Mucosa of descending colon (tissue), 3 donors: Measurements from ENCODE around the gene MAPKAP1. TPM values are rescaled to one million over a fixed set of nuclear protein-coding genes. Genes with fewer than 3 reads are reported as not detected.
A peak's percentile ranks its signal among the peaks of the same experiment; 100 is the strongest.

ENCODE experiments used
- ATAC-seq: fragments of 200-7000 bp; cut with Tn5 transposase; one replicate; pipeline ENCODE4 v1.9.1; 2020; ENCODE audit warnings: mild to moderate bottlenecking, moderate library complexity
- DNase-seq, 3 donors: peaks; one replicate each; pipeline ENCODE4 v3.0.0-alpha.2; 2020
- H3K36me3 ChIP-seq: fragments of 200-600 bp; one replicate; pipeline ENCODE4 v1.8.0; 2021; ENCODE audit warnings: low read depth, mild to moderate bottlenecking
- H3K4me1 ChIP-seq: fragments of 200-600 bp; one replicate; pipeline ENCODE4 v1.8.0; 2021; ENCODE audit warnings: low read depth, mild to moderate bottlenecking
- H3K4me3 ChIP-seq: fragments of 200-600 bp; one replicate; pipeline ENCODE4 v1.8.0; 2021; ENCODE audit warnings: mild to moderate bottlenecking
- H3K9me3 ChIP-seq: fragments of 200-600 bp; one replicate; pipeline ENCODE4 v1.8.0; 2021; ENCODE audit warnings: mild to moderate bottlenecking
- intact Hi-C, 2 donors: fragments of 100-400 bp; cut with DNase I in 1 of 2; cut with micrococcal nuclease in 1 of 2; formaldehyde crosslinking; loops; one replicate each; pipeline versions ENCODE4 v1.11.0 to v1.11.1; 2022; cut with DNase I, micrococcal nuclease
- total RNA-seq, 3 donors: library from RNA; stranded (reverse); fragmentation: NEBNext Ultra II Directional in 2 of 3; extraction: Animal tissue kit (Norgen Biotek cat#: 25700) in 2 of 3; gene quantifications; one replicate each; pipeline versions ENCODE4 v1.2.1 to v1.2.4, GENCODE V29; 2021 to 2023
- TF ChIP-seq, protein P1 (sequence below): fragments of 200-600 bp; IDR thresholded peaks from one replicate; pipeline ENCODE4 v1.8.0; 2022; ENCODE audit warnings: antibody characterized with exemption, mild to moderate bottlenecking
- donor health status: DM: no; HTN: no; CAD: no; lungs with moderate emphysema.
- donor health status: DM: no; HTN: no; CAD: no.
- donor health status: DM: no; HTN: yes; CAD: no.

The MAPKAP1 gene
- total RNA-seq, 3 donors from 2014 or later = 73.2 to 98.4 (median 84.9) TPM

DNA sequence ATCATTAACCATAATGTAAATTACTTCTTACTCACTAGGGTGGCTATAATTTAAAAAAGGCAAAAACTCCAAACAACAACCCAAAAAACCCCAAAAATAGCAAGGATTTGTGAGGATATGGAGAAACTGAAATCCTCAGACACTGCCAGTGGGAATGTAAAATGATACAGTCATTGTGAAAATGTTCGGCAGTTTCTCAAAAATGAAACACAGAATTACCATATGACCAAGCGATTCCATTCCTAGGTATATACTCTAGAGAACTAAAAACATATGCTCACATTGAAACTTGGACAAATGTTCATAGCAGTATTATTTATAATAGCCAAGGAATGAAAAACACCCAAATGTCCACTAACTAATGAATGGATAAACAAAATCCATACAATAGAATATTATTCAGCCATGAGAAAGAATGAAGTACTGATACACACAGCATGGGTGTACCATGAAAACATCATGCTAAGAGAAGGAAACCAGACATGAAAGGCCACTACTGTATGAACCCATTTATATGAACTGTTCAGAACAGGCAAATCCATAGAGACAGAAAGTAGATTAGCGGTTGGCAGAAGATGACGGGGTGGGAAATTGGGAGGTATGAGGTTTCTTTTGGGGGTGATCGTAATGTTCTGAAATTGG is 119.1 kb downstream of the MAPKAP1 start:
- TF ChIP-seq, protein P1, sequence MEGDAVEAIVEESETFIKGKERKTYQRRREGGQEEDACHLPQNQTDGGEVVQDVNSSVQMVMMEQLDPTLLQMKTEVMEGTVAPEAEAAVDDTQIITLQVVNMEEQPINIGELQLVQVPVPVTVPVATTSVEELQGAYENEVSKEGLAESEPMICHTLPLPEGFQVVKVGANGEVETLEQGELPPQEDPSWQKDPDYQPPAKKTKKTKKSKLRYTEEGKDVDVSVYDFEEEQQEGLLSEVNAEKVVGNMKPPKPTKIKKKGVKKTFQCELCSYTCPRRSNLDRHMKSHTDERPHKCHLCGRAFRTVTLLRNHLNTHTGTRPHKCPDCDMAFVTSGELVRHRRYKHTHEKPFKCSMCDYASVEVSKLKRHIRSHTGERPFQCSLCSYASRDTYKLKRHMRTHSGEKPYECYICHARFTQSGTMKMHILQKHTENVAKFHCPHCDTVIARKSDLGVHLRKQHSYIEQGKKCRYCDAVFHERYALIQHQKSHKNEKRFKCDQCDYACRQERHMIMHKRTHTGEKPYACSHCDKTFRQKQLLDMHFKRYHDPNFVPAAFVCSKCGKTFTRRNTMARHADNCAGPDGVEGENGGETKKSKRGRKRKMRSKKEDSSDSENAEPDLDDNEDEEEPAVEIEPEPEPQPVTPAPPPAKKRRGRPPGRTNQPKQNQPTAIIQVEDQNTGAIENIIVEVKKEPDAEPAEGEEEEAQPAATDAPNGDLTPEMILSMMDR = no peak
- intact Hi-C loops = no loop called here
- H3K36me3 ChIP-seq = no peaks in the 10 kb centered on the region
- H3K4me3 ChIP-seq = no peak overlapping the region
- peaks cover 6% of the 10 kb centered on the region for H3K4me1 ChIP-seq
- no peak for ATAC-seq
- no peaks in the 10 kb centered on the region for H3K9me3 ChIP-seq
- no peak for DNase-seq

DNA sequence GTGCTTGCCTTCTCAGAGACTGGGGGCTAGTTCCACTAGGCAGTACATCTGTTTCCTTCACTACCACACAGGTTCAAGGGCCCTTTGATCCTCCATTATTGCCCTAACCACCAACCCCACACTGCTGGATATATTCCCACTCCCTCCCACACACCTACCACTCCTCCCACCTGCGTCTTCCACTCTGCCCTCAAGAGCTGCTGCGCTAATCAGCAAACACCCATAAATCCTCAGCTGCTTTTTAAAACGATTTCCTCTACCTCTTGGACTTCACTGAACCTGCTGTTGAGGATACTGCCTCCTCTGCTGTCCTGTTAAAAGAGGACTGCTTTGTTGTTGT is 120.9 kb downstream of the MAPKAP1 start:
- Histone ChIP-seq H3K4me3 (no peak overlapping the region), H3K9me3 (no peaks in the 10 kb centered on the region), H3K4me1 (peaks cover 7% of the 10 kb centered on the region), H3K36me3 (no peaks in the 10 kb centered on the region)
- peak; percentile 92 for ATAC-seq
- TF ChIP-seq, protein P1 = no peak
- intact Hi-C loops = no loop called here
- DNase-seq = peak in 2 of 3 donors; percentile 34 to 57

DNA sequence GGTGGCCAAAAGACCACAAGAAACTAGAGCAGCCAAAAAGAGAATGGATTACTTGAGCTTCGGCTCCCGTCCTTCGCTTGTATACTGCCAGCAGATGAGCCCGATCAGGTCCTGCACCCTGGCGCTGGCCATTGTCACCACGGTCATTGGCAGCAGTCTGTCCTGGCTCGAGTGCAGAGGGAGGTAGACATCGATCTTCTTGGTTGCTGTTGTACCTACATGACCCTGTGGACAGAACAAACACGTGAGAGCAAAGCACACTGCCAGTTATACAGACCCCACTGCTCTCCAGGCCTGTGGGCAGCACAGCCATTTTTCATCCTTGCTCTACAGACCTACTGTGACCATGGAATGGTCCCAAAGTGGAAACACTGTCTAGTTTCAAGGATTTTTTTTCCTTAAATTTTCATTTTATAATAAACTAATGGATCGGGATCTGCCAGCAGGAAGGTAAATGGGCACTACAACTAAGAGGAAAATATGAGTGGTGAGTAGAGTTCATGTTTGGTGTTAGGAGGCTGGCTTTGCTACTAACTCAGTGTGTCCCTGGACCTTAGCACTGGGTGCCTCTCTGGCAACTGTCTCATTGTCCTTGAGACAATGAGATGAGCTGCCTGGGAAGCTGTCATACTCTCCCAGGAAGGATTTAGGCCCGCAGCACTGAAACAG is 121.4 kb downstream of the MAPKAP1 start:
- Histone ChIP-seq H3K4me1 (peaks cover 12% of the 10 kb centered on the region), H3K36me3 (no peaks in the 10 kb centered on the region), H3K9me3 (no peaks in the 10 kb centered on the region), H3K4me3 (no peak overlapping the region)
- intact Hi-C loops = no loop called here
- DNase-seq = no peak
- TF ChIP-seq, protein P1 = no peak
- ATAC-seq = no peak

DNA sequence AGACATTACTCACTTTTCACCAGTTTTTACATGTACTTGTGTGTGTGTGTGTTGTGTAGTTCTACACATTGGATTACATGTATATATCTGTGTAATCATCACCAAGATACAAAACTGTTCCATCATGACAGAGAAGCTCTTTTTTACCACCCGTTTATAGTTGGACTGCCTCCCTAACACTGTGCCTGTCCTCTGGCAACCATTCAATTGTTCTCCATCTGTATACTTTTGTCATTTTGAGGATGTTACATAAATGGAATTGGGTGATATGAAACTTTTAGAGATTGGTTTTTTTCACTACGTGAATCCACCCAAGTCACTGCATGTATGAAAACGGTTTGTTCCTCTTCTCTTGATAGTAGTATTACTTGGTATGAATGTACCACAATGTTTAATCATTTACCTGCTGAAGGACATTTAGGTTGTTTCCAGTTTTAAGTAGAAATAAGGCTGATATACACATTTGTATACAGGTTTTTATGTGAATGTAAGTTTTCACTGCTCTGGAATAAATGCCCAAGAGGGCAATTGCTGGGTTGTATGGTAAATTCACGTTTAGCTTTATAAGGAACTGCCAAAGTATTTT is 126.2 kb downstream of the MAPKAP1 start:
- intact Hi-C loops = no loop called here
- TF ChIP-seq, protein P1 = no peak
- Histone ChIP-seq H3K9me3 (no peaks in the 10 kb centered on the region), H3K4me3 (no peak overlapping the region), H3K4me1 (peaks cover 14% of the 10 kb centered on the region), H3K36me3 (no peaks in the 10 kb centered on the region)
- ATAC-seq (no peak), DNase-seq (no peak)

DNA sequence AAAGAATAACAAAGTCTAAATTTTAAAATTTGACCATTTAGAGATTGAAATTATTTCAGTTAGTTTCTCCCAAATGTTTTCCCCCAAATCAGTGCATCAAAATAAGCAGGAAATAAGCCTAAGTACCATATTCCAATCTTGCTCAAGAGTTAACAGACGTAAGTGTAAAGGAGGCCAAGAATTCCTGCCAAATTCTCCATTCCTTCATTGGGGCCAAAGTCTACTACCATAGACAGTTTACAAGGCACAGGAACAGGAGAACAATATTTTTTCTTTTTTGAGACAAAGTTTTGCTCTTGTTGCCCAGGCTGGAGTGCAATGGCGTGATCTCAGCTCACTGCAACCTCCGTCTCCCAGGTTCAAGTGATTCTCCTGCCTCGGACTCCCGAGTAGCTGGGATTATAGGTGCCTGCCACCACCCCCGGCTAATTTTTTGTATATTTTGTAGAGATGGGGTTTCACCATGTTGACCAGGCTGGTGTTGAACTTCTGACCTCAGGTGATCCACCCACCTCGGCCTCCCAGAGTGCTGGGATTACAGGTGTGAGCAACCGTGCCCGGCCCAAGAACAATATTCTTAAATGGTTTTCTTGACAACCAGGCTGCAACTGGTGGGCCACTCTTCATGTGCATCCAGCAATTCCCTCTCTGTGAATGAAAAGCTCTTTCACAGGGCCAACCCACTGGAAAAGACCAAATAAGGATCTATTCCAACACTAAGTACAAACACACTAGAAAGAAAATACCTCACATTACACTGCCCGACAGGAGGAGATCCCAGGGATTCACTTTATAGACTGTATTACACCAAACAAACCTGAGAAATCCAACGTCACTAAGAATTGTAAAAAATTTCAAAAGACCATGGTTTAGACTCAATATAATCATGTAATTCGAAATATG is 127.7 kb downstream of the MAPKAP1 start:
- peak; percentile 94 for ATAC-seq
- intact Hi-C loops = no loop called here
- no peak overlapping the region for H3K4me3 ChIP-seq
- peaks cover 14% of the 10 kb centered on the region for H3K4me1 ChIP-seq
- peak in 1 of 3 donors; percentile 51 for DNase-seq
- no peaks in the 10 kb centered on the region for H3K36me3 ChIP-seq
- TF ChIP-seq, protein P1 = no peak
- H3K9me3 ChIP-seq = no peaks in the 10 kb centered on the region
